ENCODE measurements around the gene SAFB2. TPM values are rescaled to one million over a fixed set of nuclear protein-coding genes. Genes with fewer than 3 reads are reported as not detected.
A peak's percentile ranks its signal among the peaks of the same experiment; 100 is the strongest.

Gene SAFB2
- polyA plus RNA-seq, 1 experiment, result 13.3 TPM

- peak within 1 kb of the TSS; percentile 27 for H3K4me3 ChIP-seq (ENCODE audit: low read depth, low read length)
- ChIA-PET CTCF (interaction anchor here (1.6 kb wide), 1 partner anchor 12 kb away, joined by 5 read pairs; no protein-coding TSS in a partner anchor), POLR2A (no interaction called here)
- H3K36me3 ChIP-seq (ENCODE audit: control insufficient read depth, insufficient read depth, low read length), result no peaks in the 10 kb centered on the region
- peaks cover 12% of the 10 kb centered on the region for H3K27me3 ChIP-seq (ENCODE audit: control insufficient read depth, insufficient read depth, low read length)
- 0 out of 2 replicates have a peak, but pooled peaks have one; percentile 21 for TF ChIP-seq CTCF (IDR thresholded peaks at IDR 0.05; ENCODE audit: insufficient read depth, low read depth, low read length)
- no peak for DNase-seq (ENCODE audit: low read depth)
These were observed 55.1 kb downstream of the SAFB2 start, which contains the start of gene TINCR for GRCh38 chr19:5567360-5567969. TINCR (minus strand) TSS chr19:5567953.

GRCh38 chr19:5564930-5565329 is 57.6 kb downstream of the SAFB2 start:
- Histone ChIP-seq H3K4me3 (ENCODE audit: low read depth, low read length) (no peak overlapping the region), H3K27me3 (ENCODE audit: control insufficient read depth, insufficient read depth, low read length) (peaks cover 12% of the 10 kb centered on the region), H3K36me3 (ENCODE audit: control insufficient read depth, insufficient read depth, low read length) (no peaks in the 10 kb centered on the region)
- DNase-seq (ENCODE audit: low read depth), result no peak
- CTCF ChIA-PET, result interaction anchor here (2.1 kb wide), 1 partner anchor 18 kb away, joined by 5 read pairs; no protein-coding TSS in a partner anchor
- POLR2A ChIA-PET, result no interaction called here
- no peak for TF ChIP-seq CTCF (IDR thresholded peaks at IDR 0.05; ENCODE audit: insufficient read depth, low read depth, low read length)

DNA sequence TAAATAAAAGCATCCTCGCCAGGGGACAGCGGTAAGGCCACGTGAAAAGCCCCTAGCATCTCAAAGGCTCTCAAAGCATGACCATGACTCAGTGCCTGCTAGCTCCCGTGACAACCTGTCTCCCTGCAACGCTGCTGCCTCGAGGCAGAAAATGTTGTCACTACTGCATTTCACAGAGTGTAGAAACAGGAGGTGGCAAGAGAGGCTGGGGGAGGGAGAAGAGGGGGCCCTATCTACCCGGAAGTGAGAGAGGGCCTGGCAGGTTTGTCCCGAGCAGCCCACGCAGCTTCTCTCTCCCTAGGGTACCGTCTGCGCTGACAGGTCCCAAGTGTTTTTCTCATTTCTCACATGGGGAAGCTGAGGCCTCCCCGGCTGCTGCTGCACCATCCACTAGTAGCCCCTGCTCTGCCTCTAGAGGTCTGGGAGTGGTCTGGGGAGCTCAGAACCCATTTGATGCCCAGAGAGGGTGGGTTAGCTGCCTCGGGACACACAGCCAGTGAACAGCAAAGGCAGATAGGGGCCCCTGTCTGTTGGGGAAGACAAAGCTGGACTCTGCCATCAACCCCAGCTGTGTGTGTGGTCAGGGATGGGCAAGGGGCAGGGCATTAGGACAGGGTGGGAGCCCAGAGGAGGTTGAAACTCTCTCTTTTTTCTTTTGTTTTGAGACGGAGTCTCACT is 58.5 kb downstream of the SAFB2 start:
- peak; percentile 23 for DNase-seq (ENCODE audit: low read depth)
- TF ChIP-seq CTCF (IDR thresholded peaks at IDR 0.05; ENCODE audit: insufficient read depth, low read depth, low read length), result no peak
- CTCF ChIA-PET, result interaction anchor here (0.6 to 2.1 kb wide), 3 partner anchors 17 to 282 kb away, joined by 3 to 5 read pairs (median 5); no protein-coding TSS in a partner anchor
- Histone ChIP-seq H3K27me3 (ENCODE audit: control insufficient read depth, insufficient read depth, low read length) (peaks cover 12% of the 10 kb centered on the region), H3K4me3 (ENCODE audit: low read depth, low read length) (no peak overlapping the region), H3K36me3 (ENCODE audit: control insufficient read depth, insufficient read depth, low read length) (no peaks in the 10 kb centered on the region)
- POLR2A ChIA-PET, result no interaction called here

- Histone ChIP-seq H3K27me3 (ENCODE audit: control insufficient read depth, insufficient read depth, low read length) (peaks cover 10% of the 10 kb centered on the region), H3K4me3 (ENCODE audit: low read depth, low read length) (no peak overlapping the region), H3K36me3 (ENCODE audit: control insufficient read depth, insufficient read depth, low read length) (no peaks in the 10 kb centered on the region)
- ChIA-PET POLR2A (no interaction called here), CTCF (interaction anchor here (1.4 to 2.1 kb wide), 2 partner anchors 16 to 30 kb away, joined by 3 to 5 read pairs; no protein-coding TSS in a partner anchor)
- DNase-seq (ENCODE audit: low read depth), result no peak
- TF ChIP-seq CTCF (IDR thresholded peaks at IDR 0.05; ENCODE audit: insufficient read depth, low read depth, low read length), result no peak
These were observed 59.6 kb downstream of the SAFB2 start for GRCh38 chr19:5563008-5563431.

DNA sequence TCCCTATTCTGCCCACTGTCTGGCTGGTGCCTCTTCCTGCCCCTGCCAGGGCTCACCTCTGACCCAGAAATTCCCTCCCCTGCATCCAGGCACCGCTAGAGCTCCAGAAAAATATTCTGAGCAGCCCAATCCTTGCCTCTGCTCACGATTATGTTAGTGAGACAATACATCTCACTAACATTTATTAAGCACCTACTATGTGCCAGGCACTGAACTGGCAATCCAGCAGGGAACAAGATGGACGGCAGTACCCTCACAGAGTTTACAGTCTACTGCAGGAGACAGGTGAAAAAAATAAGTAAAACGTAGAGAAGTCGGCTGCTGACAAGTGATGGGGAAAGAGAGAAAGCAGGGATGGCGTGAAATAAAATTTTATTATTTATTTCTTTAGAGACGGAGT is 60.3 kb downstream of the SAFB2 start:
- CTCF ChIA-PET, result no interaction called here
- no peak for DNase-seq (ENCODE audit: low read depth)
- H3K27me3 ChIP-seq (ENCODE audit: control insufficient read depth, insufficient read depth, low read length), result peaks cover 8% of the 10 kb centered on the region
- no peaks in the 10 kb centered on the region for H3K36me3 ChIP-seq (ENCODE audit: control insufficient read depth, insufficient read depth, low read length)
- TF ChIP-seq CTCF (IDR thresholded peaks at IDR 0.05; ENCODE audit: insufficient read depth, low read depth, low read length), result no peak
- no peak overlapping the region for H3K4me3 ChIP-seq (ENCODE audit: low read depth, low read length)
- POLR2A ChIA-PET, result no interaction called here
